HG02678 (cell line): ENCODE measurements around the gene ARPC1B.
"Not testable (repeated sequence)": the region's sequence is repeated elsewhere in the genome, so short reads cannot be mapped to it uniquely, and the experiment has no call there.

ENCODE experiments used
- ATAC-seq: cut with Tn5 transposase; IDR thresholded peaks from one replicate; pipeline ENCODE4 v1.9.1; 2021; ENCODE audit warnings: mild to moderate bottlenecking, moderate library complexity; ENCODE audit not compliant: unreplicated experiment

The ARPC1B gene

DNA sequence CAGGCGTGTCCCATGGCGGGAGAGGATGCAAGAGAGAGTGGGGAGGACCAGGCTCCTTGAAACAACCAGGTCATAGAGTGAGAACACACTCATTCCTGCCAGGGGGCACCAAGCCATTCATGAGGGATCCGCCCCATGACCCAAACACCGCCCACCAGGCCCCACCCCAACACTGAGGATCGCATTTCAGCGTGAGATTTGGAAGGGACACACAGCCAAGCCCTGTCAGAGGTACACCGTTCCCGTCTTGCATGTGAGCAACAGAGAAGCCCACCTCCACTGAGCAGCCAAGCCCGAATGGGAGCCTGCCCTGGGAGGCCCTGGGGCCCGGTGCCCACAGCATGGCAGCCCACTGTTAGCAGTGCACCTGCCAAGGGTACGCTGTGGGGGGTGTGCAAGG lies 7.9 kb upstream of the ARPC1B start:
- no peak for ATAC-seq

DNA sequence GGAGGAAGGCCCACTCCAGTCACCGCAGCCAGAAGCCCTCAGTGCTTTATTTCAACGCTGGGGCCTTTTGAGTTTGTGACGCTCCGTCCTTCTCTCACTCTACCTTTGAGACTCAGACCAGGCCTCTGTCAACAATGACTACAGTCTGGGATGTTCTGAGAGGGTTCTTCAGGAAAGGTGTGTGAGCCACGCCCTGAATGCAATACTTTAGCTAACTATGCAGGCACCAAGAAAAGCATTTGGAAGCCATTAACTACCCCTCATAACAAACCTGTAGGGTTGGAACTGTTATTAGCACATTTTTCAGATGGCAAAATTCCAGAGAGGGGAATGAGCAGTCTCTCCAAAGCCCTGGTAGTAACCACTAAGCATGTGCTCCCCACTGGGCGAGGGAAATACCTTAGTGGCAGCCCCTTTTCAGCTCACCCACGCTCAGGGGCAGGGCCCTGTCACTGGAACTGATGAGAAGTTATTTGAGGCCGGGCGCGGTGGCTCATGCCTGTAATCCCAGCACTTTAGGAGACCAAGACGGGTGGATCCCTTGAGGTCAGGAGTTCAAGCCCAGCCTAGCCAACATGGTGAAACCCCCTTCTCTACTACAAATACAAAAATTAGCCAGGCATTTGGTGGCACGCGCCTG lies 5.7 kb upstream of the ARPC1B start:
- ATAC-seq, result no peak

DNA sequence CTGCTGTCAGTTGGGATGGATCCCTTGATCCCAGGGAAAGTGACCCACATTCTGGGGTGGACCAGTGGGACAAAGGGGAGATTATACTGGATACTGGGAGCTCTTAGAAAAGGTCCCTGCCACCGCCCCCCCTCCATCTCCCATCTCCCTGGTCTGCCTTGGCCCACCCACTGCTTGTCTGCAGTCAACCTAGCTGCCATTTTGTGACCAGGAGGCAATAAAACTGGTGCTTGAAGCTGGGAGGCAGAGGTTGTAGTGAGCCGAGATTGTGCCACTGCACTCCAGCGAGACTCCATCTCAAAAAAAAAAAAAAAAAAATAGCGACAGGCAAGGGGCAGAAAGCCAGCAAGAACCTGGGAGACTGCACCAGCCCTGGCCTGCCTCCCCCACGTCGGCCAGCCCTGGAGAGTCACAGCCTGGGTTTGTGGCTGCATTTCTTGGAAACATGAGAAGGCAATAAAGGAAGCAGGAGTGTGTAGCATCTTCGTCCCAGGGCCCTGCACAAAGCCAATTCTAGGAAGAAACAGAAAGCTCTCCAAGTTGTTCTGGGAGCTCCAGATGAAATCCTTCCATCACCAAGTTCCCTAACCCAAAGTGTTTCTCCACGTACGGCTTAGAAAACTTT lies 4.7 kb upstream of the ARPC1B start:
- no peak for ATAC-seq

DNA sequence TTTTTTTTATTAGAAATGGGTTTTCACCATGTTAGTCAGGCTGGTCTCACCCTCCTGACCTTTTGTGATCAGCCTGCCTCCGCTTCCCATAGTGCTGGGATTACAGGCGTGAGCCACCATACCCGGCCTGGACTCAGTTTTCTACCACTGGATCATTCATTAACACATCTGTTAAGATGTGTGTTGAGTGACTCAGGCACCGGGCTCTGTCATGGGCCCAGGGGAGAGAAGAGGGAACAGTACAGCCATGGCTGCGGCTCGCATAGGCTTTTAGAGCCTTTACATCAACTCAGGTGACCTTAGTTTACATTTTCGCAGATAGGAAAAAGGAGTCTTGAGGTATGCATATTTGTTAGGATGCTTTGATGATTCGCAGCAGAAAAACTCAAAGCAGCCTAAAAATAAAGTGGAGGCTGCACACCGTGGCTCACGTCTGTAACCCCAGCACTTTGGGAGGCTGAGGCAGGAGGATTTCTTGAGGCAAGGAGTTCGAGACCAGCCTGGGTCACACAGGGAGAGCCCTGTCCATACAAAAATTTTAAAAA lies 3.1 kb upstream of the ARPC1B start:
- ATAC-seq, result no peak

DNA sequence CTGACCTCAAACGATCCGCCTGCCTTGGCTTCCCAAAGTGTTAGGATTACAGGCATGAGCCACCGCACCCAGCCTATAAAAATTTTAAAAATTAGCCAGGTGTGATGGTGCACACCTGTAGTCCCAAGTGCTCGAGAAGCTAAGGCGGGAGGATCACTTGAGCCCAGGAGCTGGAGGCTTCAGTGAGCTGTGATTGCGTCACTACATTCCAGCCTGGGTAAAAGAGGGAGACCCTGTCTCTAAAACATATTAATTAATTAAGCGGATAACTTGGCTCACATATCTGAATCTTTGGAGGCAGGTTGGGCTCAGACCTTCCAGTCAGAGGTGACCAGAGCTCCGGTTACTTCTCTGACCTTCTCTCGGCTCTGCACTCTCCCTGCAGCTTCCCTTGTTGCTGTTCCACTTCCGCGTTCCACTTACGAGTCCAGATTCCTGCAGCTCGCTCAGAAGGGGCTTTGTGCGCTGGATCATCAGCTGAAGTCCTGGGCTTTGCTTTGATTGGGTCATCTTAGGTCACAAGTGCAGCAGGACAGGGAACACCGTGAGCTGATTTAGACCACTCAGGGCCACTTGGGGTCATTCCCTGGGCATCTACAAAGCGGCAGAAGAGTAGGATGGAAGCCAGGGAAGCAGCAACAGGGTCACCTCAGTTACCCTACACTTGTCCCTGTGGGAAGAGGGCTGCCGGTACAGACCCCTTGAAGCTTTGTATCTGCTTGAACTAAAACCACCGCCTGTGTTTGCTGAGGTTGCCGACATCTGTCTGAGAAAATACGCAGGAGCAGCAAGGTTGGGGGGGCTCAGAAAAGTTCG lies 2.0 kb upstream of the ARPC1B start:
- ATAC-seq, result no peak

DNA sequence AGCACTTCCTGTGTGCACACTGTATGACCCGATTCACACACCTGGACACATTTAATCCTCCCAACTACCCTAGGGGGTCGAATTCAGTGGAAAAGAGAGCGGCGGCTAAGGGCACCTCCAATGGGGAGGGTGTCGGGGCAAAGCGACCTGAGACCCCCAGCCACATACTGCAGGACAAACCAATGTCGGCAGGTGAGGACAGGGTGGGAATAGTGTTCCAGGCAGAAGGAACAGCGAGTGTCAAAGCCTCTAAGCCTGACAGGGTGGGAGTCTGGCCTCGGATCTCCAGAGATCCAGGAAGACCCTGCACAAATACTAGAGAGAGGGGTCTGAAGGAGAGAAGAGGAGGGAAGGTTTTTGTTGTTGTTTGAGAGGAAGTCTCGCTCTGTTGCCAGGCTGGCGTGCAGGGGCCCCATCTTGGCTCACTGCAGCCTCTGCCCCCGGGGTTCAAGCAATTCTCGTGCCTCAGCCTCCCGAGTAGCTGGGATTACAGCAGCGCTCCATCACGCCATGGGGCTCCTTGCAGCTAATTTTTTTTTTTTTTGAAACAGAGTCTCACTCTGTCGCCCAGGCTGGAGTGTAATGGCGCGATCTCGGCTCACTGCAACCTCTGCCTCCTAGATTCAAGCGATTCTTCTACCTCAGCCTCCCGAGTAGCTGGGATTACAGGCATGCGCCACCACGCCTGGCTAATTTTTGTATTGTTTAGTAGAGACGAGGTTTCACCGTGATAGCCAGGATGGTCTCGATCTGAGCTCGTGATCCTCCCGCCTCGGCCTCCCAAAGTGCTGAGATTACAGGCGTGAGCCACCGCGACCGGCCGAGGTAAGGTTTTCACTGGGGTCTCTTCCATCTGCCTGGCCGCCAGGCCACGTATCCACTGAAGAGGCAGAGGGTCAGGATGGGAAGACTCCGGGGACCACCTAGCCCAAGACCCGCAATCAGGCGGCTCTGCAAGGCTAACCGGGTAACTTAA lies 1.2 kb upstream of the ARPC1B start:
- no peak for ATAC-seq

DNA sequence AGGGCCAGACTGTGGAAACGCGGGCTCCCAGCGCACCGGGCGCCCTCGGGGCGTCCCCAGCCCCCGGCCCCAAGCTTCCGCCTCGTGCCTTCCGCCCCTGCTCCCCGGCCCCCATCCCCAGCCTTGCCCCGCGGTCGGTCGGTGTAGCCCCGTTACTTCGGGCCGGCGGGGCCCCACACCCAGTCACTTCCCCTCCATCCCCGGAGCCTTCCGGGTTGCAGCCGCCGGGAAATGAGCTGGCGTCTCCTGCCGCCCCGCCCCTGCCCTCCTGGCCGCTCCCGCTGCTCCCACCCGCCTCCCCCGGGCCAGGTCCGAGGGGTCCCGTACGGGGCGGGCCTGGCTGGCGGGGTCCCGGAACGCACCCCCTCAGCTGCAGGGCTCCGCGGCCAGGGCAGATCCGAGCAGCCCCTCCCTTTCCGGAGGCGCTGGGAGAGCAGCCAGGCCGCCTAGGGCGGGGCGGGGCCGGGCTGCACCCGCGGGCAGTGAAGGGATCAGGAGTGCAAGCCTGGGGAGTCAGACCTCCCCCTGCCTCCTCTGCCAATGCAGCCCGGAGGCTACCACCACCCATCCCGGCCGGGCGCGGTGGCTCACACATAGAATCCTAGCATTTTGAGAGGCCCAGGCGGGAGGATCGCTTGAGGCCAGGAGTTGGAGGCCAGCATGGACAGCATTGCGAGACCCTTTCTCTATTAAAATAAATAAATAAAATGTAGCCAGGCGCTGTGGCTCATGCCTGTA lies 709 bp downstream of the ARPC1B start:
- ATAC-seq, result peak; percentile 44

DNA sequence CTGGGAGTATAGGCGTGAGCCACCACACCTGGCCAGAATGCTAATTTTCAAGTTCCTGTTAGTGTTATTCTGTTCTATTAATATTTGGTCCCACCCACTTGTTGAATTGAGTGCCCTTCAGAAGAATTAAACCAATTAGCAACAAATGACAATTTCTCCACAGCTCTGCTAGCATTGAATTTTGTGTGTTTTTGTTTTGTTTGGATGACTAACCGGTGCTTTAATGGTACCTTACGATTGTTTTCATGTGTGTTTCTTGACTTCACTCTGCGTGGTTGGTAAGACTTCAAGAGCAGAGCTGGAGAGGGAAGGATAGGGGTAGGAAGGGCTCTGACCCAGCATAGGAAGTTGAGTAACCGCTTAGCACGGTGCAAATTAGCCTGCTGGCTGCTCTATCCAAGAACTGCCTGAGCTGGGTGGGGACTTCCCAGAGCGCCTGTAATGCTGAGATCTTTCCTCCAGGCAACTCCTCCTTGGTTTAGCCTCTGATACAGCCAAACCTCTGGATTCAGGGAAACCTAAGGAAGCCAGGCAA lies 4.6 kb downstream of the ARPC1B start:
- ATAC-seq, result no peak

DNA sequence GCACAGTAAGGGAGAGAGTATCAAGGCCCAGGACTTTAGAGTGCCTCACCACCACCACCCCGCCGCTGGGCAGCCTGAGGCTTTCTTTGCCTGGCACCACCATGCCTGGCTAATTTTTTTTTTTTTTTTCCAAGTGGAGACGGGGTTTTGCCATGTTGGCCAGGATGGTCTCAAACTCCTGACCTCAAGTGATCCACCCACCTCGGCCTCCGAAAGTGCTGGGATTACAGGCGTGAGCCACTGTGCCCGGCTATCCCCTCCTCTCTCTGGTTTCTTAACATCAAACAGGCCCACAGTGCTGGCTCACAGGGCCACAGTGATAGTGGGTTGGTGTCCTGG lies 5.1 kb downstream of the ARPC1B start:
- ATAC-seq, result not testable (repeated sequence)

DNA sequence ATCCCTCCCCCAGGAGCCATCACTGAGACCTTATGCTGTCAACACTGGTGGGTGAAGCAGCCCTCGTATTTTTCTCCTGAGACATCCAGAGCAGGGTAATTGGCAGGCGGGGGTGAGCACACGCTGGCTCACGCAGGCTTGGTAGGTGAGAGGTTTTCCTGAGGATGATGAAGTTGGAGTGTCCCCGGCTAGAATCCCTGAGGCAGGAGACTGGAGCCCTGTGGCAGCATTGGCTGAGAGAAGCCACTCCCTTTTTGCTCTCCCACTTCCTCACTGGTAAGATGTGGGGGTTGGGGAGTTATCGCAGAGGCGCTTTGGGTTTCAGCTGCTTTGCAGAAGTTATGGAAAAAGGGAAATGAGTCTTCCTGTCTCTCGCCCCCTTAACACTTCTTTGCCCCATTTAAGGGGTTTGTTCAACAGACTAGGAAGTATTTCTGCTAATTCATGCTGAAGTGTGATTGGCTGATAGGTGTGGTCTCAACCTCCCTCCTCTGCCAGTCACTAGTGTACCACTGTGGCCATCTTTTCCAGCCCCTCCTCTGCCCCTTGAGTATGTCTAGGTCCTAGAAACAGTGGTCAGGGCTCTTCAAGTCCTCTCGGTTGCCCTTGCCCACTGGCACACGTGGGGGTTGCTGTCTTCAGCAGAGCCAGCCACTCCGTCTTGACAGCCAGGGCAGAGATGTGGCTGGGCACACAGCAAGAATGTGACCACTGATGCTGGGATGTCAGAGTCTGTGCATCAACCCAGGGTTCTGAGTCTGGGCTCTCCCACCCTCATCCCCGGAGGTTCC lies 5.7 kb downstream of the ARPC1B start:
- peak; percentile 36 for ATAC-seq

DNA sequence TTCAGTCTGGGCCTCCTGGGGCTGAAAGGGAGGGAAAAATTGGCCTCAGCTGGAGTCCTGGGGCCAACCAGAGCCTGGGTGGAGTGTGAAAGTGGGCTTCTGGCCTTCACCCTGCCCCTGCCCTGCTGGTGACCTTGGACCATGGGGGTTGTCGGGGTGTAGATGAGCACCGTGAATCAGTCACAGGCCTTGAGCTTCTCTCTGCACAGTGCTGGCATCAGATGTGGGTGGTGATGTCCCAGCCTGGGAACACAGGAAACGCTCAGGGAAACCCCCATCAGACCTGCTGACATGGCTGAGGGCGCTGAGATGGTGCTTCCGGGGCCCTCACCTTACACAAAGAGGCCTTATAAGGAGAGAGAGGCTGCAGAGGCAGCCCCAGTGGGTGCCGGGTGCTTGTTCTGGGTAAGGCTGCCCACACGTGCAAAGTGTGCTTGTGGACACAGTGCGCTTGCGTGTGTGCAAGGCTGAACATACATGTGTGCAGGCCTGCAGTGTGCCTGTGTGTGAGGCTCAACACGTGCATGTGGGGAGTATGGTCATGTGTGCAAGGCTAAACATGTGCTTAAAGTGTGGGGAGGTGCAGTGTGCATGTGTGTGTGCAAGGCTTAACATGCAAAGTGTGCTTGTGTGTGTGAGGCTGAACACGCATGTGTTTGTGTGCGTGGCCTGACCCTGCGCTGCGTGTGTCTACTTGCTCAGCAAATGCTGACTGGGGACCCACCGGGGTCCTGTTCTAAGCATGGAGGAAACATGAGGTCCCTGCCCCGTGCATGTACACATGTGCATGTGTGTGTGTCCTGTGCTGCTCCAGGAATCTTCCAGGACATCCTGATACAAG lies 6.5 kb downstream of the ARPC1B start:
- ATAC-seq, result peak; percentile 79

DNA sequence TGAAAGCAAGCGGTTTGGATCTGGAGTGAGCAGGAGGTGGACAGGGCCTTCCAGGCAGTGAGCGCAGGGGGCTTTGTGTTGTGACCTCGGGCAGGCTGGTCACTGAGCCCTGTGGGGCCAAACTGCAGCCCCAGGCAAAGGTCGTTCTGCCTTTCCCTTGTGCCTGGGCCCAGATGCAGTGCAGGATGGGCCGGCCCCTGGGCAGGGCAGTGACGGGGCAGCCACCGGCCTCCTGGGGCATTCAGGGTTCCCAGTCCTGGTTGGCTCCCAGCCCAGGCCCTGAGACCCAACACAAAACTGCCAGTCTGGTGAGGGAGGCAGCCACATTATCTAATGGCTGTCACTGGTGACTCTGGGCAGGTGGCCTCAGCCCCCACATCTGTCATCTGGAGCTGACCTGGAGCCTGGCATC lies 7.1 kb downstream of the ARPC1B start:
- no peak for ATAC-seq

DNA sequence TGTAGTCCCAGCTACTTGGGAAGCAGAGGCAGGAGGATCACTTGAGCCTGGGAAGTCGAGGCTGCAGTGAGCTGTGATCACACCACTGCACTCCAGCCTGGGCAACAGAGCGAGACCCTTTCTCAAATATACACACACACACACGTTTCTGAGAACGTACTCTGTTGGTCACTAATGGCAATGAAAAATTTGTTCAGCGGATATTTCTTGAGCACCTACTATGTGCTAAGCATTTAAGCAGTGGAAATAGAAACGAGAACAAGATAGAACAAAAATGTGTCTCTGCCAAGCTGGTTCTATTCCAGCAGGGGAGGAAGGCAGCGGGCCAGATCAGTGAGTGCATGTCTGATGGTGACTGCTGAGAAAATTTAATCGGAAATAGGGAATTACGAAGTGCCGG lies 8.7 kb downstream of the ARPC1B start:
- ATAC-seq, result no peak

DNA sequence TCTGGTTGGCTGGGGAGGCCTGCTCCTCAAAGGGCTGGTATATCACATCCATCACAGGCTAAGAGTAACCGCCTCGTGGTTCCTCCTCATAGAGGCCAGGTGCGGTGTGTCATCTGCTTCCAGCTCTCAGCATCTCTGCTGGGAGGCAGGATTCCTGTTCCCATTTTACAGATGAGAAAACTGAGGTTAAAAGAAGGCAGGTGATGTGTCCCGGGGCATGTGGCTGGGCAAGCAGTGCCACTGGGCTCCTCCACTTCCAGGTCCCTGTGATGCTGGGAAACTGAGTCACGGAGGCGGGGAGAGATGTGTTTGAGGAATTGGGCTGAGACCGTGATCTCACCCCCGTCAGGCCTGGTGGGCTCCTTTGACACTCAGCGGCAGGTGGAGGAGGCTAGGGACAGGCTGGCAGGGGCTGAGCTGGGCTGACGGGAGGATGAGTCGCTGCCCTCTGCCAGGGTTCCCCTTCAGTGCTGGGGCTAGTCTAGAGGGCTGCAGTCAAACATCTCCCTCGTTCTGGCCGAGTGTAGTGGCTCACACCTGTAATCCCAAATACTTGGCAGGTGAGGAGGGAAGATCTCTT lies 9.4 kb downstream of the ARPC1B start:
- ATAC-seq, result no peak

DNA sequence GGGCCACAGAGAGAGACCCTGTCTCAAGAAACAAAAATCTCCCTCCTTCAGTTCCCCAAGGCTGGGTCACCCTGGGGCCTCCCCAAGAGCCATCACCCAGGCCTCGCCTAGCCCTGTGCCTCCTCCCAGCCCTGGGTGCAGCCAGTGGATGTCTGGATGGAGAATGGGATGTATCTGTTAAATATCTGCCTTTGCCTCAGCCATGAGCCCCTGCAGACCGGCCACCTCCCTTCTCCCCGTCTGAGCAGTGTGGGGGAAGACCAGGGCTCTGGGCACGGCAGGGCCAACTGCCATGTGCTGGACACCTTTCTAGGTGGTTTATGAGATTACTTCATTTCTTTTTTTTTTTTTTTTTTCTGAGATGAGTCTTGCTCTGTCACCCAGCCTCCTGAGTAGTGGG lies 10.0 kb downstream of the ARPC1B start:
- ATAC-seq, result no peak

DNA sequence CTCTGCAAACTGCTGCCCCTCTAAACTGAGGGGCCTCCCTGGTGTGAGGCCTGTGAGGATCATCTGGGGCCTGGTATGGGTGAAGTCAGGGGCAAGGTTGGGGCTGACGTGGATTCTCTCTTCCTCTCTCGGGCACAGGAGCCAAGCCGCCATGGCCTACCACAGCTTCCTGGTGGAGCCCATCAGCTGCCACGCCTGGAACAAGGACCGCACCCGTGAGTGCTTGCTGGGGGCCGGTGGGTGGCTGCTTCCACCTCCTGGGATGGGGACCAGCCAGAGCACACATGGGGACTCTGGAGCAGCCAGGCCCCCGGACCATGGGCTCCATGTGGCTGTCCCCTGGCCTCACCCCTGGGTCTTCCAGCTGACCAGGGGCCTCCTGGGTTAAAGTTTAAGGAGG lies 11.0 kb downstream of the ARPC1B start:
- no peak for ATAC-seq

DNA sequence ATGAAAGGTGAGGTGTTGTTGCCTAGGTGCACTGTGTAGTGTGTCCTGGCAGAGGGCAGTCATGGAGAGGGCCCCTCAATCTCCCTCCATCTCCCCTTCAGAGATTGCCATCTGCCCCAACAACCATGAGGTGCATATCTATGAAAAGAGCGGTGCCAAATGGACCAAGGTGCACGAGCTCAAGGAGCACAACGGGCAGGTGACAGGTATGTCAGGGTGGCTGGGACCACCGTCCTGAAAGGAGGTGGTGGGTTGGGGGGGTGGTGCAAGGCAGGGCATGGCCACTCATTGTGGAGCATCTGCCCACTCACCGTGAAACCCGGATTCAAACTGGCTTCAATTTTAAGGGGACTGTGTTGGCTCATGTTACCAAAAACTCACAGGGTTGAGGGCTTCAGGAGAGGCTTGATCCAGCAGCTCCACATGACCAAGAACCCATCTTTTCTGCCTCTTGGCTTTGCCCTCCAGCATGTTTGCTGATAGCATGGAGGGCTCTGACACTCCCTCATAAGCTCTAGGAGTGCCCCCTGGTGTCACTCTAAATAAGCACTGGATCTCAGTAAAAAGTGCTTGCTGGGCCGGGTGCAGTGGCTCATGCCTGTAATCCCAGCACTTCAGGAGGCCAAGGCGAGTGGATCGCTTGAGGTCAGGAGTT lies 12.2 kb downstream of the ARPC1B start:
- ATAC-seq, result no peak
